CD4-positive, alpha-beta T cell treated with Interleukin-12 subunit alpha and Interleukin-12 subunit beta, for 1 hour (primary cell): ENCODE results near the gene ZBTB8A.
A peak's percentile ranks its signal among the peaks of the same experiment; 100 is the strongest.
"Not testable (repeated sequence)": the region's sequence is repeated elsewhere in the genome, so short reads cannot be mapped to it uniquely, and the experiment has no call there.

ENCODE experiments used
- DNase-seq: peaks from one replicate; pipeline ENCODE4 v3.0.0-alpha.2; 2020

The ZBTB8A gene

DNA sequence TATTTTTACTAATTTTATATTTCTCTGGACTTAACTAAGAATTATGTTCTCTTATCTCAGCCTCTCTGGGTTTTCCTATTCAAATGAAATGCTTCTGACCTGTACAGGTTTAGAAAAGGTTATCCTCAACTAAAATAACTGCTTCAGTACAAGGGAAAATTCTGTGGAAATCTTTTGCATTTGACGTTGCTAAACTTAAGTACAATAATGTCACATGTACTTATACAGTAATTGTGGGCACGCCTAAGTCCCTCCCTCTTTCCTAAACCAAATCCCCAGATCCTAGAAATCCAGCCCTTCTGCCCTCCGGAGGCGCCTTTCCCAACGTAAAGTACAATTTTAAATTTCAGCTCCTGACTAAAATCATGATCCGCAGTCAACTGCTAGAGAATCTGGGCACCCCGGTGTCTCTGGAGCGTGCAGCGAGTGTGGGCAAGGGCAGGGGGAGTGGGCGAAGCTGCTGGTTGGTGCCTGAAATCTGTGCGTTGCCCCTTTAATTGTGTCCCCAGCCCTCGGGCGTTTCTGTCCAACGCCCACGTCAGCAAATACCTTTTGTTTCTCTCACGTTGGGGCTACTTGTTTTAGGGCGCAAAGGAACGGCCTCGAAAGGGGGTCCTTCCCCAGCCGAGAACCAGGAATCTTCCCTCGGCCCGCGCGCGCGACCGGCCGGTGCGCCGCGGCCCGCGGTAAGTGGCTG, at the start of gene ZBTB8A:
Gene ZBTB8A (plus strand): TSS at position 541 of the 697 bp plus-strand sequence. CDS start 53,505 bp downstream, outside the sequence.
- DNase-seq, result no peak

DNA sequence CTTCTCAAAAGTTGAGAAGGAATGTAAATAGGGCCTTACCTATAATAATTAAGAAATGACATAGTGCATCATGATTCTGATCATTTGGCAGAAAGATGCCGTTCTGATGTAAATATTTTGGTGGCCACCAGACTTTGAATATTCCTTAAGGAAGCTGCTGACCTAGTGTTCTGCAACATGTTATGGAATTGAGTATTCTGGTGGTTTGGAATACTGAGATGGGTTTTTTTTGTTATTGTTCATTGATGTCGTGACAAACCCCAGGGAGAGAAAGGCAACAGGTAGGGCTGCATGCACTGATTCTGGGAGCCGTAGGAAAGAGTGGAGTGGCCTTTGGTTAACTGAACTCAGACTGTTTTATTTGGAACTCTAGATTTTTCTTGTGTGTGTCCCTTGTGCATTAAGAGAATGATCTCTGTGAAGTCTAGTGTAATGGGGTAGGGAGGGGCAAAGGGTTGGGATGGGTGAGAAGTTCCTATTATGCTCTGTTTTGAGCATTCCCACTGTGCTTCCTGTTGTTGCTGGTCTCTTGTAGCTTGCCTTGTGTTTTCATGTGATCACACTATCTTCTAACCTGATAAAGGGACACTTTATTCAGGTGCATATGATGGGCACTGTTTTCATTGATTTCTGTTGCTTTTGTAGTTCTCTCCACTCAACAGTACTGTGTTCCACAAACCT, 49.3 kb upstream of the ZBTB8A start:
- no peak for DNase-seq

DNA sequence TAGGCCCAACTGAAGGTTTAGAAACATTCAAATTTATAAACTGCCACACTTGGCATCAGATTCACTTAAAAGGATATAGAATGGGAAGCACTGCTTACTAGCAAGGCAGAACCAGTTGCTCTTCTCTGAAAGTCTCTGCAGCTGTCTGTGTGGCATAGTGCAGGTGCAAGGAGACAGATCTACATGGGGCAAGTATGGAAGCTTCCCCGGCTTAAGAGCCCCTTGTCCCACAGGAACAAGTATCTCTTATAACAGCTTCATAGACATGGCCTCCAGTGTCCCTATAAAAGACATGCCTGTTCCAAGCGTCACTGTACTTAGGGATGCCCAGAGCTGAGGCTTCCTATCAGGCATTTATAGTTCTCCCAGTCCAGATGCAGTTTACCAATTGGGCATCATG, 47.8 kb upstream of the ZBTB8A start:
- DNase-seq, result no peak

DNA sequence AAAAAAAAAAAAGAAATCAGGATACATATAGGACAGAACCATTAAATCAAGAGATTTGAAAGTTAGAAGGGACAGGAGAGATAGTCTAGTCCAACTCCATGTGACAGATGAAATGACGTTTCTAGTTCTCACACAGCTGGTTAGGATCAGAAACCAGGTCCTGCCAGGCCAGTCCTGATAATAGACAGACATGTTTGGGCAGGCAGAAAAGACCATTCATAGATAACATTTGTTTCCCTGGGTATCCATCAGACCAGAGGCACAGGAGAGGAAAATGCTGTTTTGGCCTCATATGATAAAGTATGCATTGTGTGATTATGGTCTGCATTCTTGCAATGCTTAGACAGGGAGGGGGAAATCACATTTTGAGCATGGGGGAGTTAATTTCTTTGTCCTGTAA, 45.0 kb upstream of the ZBTB8A start:
- no peak for DNase-seq

DNA sequence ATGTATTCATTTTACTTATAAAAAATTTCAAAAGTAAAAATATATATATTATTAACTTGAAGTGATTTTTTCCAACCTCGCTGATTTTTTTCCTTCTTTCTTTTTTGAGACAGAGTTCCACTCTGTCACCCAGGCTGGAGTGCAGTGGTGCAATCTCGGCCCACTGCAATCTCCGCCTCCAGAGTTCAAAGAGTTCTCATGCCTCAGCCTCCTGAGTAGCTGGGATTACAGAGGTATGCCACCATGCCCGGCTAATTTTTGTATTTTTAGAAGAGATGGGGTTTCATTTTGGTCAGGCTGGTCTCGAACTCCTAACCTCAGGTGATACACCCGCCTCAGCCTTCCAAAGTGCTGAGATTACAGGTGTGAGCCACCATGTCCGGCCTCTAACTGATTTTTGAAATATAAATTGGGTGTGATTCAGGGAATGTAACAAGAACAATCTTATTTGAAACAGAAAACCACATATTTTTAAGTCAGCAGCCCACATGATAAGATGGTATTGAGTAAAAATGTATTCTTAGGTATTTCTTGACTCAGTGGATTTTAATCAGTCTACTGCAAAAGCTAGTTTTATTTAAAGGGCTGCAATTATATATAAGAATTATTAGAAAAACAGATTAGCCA, 44.4 kb upstream of the ZBTB8A start:
- DNase-seq, result no peak

DNA sequence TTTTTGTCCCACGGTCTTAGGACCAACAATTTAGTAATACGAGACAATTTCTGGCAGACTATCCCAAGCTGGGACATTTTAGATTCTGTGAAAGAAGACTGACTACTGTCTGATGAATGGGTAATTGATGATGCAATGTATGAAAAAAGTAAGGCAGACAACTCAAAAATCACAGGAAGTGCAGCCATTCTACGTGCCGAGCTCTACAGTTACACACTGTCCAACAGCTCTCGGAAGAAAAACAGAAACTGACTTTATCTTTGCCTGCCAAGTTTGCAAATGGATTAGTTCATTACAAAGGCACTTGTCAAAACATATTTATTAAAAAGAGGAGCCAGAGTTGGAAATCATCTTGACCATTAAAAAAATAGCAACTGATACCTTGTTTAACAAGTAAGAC, 43.1 kb upstream of the ZBTB8A start:
- DNase-seq, result no peak

DNA sequence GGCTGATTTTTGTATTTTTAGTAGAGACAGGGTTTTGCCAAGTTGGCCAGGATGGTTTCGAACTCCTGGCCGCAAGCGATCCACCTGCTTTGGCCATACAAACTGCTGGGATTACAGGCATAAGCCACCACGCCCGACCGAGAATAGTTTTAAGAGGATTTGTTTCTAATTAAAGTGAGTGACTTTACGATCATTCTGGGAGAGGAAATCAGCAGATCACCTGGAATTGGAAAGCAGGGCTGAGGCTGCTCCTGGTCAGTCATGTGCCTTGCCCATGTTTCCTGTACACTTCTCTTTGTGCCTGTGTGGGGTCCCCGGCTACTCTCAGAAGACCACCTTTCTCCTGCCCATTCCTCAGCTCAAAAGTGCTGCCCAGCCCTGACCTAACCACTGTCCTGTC, 40.5 kb upstream of the ZBTB8A start:
- no peak for DNase-seq

DNA sequence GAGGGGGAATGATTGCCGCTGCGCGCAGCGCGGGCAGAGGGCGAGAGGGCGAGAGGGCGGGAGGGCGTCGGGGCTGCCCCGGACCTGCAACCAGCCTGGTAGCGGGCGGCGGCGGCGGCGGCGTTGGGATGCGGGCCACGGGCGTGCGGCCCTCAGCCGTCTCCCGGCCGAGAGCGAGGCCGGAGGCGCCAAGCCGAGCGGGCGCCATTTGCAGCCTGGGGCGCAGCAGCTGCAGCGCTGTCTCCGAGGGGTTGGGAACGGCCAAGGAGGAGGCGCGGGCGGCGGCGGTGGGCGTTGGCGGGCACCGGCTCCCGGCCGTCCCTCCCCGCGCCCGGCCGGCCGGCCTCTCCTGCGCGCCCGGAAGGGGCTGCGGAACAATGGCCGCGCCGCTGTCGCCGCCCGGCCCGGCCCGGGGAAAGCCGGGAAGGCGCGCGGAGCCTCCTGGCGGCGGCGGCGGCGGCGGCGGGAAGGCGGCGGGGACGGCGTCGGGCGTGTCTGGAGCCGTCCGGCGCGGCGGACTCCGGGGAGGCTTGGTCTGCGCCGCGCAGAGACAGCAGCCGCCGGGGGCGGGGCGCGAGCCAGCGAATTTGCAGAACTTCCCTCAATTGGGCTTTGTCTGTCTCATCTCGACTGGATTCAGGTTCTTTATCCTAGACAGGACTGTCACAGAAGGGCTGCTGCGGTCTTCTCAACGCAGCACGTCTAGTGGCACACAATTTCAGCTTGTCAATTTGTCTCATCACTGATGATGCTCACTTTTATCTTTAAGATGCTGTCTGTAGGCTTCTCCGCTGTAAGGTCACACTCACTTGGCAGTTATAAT, 38.6 kb upstream of the ZBTB8A start:
- peak; percentile 20 for DNase-seq

DNA sequence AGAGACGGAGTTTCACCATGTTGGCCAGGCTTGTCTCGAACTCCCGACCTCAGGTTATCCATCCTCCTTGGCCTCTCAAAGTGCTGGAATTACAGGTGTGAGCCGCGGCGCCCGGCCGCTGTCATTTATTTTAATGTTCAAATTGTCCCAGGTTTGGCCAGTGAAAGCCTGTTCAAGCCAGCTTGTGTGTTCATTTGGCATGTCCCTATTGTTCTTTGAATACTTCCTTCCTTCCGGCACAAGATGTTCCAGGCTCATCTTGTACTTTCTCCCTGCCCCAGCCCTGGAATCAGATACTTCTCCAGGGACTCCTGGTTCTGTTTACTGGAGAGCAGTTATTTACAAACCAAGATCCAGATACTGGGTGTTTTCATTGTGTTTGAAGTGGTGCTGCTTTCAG, 37.4 kb upstream of the ZBTB8A start:
- DNase-seq, result no peak

DNA sequence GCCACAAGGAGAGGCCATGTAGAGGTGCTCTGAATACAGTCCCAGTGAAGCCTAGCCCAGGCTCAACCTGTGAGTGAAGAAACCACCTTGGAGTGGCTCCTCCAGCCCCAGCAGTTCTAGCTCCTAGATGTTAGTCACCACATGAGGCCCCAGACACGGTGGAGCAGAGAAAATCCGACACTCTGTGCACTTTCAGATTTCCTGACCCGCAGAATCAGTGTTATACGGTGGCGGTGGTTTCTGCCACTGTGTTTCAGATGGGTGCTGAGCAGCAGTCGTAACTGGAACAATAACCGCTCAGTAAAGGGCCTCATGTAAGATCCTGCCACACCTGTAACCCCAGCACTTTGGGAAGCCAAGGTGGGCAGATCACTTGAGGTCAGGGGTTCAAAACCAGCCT, 36.1 kb upstream of the ZBTB8A start:
- no peak for DNase-seq

DNA sequence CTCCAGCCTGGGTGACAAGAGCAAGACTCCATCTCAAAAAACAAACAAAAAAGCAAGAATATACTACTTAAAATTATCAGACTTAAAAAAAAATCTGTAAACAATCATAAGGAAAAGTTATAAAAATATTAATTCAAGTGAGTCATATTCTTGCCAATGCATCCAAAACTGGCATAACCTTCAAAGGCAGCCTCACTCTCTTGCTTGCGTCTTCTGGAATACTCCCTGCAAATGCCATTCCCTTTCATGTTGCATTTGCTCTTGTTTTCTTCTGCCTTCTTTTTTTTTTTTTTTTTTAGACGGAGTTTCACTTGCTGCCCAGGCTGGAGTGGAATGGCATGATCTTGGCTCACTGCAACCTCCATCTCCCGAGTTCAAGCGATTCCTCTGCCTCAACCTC, 32.2 kb upstream of the ZBTB8A start:
- no peak for DNase-seq

DNA sequence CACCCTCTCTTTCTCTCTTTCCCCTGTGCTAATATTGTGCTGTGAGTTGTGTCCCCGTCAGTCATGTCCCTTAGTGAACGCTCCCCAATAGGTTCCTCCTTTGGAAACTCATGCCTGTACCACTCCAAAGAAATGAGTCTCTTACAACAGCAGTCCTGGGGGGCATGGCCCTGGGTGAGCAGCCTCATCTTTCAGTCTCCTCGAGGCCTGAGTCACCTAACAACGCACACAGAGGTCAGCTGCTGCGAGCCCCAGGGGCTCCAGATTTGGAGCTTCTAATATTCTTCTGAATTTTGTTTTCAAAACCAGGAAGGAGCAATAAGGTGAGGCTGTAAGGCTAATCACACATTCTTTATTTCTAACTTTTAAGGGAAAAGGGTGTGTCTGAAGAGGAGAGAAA, 30.5 kb upstream of the ZBTB8A start:
- DNase-seq, result no peak

DNA sequence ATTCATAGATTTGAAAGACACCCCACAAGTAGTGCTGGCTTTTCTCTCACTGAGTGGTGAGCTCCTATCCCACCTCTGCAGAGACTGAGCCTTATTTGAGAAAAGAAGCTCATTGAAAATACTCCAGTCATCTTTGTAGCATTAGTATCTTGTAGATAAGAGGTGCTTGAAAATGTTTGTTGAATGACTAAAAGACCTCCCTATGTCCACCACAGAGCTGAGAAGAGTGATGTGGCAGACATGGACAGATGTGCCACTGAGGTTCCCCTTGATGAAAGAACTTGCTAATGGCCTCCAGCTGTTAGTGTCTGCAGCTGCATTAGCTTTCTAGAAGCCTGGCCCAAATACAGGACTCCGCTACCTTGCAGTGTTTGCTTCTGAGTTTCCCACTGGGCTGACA, 29.3 kb upstream of the ZBTB8A start:
- no peak for DNase-seq

DNA sequence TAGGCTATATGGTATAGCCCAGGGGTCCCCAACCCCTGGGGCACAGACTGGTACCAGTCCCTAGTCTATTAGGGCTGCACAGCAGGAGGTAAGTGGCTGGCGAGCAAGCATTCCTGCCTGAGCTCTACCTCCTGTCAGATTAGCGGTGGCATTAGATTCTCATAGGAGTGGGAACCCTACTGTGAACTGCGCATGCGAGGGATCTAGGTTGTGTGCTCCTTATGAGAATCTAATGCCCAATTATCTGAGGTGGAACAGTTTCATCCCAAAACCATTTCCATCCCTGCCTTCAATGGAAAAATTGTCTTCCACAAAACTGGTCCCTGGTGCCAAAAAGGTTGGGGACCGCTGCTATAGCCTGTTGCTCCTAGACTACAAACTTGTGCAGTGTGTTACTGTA, 22.8 kb upstream of the ZBTB8A start:
- DNase-seq, result no peak

DNA sequence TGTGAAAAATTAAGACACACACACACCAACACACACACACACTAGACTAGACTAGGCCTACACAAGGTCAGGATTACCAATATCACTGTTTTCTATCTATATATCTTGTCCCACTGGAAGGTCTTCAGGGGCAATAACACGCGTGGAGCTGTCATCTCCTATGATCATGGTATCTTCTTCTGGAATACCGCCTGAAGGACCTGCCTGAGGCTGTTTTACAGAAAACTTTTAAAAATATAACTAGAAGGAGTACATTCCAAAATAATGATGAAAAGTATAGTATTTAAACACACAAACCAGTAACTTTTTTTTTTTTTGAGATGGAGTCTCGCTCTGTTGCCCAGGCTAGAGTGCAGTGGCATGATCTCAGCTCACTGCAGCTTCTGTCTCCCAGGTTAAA, 20.3 kb upstream of the ZBTB8A start:
- DNase-seq, result no peak

DNA sequence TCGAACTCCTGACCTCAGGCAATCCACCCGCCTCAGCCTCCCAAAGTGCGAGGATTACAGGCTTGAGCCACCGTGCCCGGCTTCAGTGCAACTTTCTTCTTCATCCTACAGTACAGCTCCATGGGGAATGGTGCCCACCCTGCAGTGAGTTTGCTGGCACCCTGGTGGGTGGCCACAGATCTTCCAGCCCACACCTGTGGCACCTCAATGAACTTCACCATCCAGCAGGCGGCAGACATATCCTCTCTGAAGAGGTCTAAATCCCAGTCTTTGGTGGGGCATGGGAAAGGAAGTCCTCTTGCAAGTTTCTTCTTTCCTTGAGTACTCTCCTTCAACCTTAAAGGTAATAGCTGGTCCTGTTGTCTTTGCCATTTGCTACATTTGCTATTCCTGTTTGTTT, 18.1 kb upstream of the ZBTB8A start:
- DNase-seq, result no peak

DNA sequence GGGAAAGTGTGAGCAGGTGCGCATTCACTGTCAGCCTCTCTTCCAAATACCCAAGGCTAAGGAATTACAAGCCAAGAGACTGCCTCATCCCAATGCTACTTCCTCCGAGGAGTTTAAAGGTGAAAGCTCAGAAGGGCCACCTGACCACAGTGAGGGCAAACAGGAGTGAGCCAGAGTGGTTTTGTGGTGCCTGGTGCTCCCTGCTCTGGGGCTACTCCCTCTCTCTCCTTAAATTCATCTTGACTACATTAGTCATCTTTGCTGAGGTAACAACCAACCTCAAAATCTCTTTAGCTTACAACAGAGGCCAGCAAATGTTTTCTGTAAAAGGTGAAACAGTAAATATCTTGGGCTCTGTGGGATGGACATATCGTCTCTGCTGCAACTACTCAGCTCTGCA, 14.2 kb upstream of the ZBTB8A start:
- no peak for DNase-seq

DNA sequence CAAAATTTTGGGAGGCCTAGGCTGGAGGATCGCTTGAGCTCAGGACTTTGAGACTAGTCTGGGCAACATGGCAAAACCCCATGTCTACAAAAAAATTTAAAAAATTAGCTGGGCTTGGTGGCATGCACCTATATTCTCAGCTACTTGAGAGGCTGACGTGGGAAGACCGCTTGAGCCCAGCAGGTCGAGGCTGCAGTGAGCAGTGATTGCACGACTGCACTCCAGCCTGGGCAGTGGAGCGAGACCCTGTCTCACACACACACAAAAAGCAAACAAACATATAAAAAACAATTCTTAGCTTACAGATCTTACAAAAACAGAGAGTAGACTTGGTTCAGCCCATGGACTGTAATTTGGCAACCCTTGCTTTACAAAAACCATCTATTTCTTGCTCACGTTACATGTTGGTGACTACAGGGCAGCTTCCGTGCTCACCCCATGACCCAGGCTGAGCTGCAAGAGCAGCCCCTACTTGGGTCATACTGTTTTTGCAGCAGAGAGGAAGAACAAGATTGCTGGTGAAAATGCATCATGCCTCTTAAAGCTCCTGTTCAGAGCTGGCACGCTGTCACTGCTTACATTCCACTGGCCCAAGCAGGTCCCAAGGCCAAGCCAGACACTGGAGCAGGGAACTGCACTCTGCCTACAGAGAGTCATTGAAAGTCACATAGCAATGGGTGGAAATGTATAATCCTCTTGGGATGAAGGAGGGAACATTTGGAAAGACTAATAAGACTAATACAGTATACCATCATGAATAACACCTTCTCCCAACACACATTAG, 13.4 kb upstream of the ZBTB8A start:
- no peak for DNase-seq

DNA sequence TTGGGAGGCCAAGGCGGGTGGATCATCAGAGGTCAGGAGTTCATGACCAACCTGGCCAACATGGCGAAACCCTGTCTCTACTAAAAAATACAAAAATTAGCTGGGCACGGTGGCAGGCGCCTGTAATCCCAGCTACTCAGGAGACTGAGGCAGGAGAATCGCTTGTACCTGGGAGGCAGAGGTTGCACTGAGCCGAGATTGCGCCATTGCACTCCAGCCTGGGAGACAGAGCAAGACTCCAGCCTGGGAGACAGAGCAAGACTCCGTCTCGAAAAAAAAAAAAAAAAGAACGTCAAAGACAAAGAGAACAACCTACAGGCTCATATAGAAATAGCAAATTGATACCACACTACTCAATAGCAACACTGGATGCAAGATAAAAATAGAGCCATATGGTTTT, 10.7 kb upstream of the ZBTB8A start:
- not testable (repeated sequence) for DNase-seq

DNA sequence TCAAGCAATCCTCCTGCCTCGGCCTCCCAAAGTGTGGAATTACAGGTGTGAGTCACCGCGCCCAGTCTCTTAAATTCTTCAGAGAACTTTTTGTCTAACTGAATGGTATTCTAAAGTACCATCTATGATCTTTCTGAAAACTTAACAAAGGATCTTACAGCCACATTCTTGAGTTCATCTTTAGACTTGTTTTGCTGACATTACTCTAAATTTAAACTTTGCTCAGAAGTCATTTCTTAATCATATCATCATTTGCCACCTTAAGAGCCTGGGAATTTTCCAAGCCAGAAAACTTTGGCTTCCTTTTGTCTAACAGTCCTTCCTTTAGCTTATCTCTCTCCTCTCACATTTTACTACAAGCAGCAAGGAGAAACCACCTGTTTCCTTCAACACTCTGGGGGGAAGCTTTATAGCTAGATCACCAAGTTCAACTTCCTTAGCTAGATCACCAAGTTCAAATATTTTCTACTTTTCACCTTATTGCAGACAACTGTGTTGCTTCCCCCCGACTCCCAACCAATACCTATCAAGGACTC, 5.4 kb upstream of the ZBTB8A start:
- no peak for DNase-seq

DNA sequence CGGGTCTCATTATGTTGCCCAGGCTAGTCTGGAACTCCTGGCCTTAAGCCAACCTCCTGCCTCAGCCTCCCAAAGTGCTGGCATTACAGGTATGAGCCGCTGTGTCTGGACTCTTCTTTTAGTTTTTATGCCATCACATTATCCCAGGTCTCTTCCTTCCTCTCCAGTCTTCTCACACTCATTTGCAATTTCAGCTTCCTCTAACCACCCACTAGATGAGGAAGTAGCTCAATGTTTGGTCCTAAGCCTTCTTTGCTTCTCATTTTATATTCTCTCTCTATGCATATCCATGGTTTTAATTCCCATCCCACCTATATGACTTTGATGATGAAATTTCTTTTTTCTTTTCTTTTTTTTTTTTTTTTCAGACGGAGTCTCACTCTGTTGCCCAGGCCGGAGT, 3.1 kb upstream of the ZBTB8A start:
- no peak for DNase-seq

DNA sequence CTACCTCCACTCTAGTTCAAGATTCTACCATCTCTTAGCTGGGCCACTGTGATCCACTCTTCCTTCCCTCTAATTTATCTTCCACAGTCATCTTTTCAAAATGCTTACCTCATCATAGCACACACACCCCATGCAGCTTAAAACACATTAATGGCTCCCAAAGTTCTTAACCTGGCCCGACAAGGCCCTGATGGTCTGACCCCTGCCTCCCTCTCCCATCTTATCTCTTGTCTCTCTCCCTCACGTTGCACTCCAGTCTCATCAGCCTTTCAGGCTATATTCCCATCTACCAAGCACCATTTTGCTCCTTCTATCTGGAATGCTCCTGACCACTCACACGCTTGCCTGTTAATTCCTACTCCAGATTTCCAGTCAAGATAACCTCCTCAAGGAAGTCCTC, 2.5 kb upstream of the ZBTB8A start:
- DNase-seq, result no peak
